ENCODE results near the gene FOXR1. TPM values are rescaled to one million over a fixed set of nuclear protein-coding genes. Genes with fewer than 3 reads are reported as not detected.

The FOXR1 gene
- total and polyA plus RNA-seq, 2 of the 8 experiments (the other 6 are each of a cell fraction or from before 2014, with no cell fraction given): not detected

GRCh38 chr11:118928101-118928869 lies 43.3 kb upstream of the FOXR1 start:
- peaks cover 13% of the 10 kb centered on the region for H3K23me2 ChIP-seq (ENCODE audit: low read depth, low read length)
- no peak for FAIRE-seq
- peaks cover 0 to 6% (median 0%) of the 10 kb centered on the region in 4 experiments; a peak in 3 of 7 replicates for H3K27me3 ChIP-seq (replicated peaks in 1 of 4; ENCODE audit: control insufficient read depth in 3 of 4, extremely low read depth in 1 of 4, insufficient read depth in 3 of 4, low read length in 3 of 4)
- peaks cover 13 to 19% of the 10 kb centered on the region in 2 experiments for H4K20me1 ChIP-seq (replicated peaks in 1 of 2; ENCODE audit: control insufficient read depth in 1 of 2, insufficient read depth in 2 of 2, low read length in 2 of 2)
- no peak overlapping the region for H2AFZ ChIP-seq (ENCODE audit: low read length)
- peaks cover 20 to 21% of the 10 kb centered on the region in 2 experiments for H3K79me2 ChIP-seq (ENCODE audit: control insufficient read depth in 1 of 2, insufficient read depth in 2 of 2, low read length in 2 of 2)
- H2BK5ac ChIP-seq (ENCODE audit: low read depth, low read length): peak overlapping the region; percentile 88; the same call in 1 of the 2 replicates
- CTCF ChIA-PET (ENCODE audit: partially characterized antibody): interaction anchor here (0.5 to 7.3 kb wide), 21 partner anchors 8 to 335 kb away, joined by 3 to 100 read pairs (median 3); partner anchors contain the start of genes DDX6 and UPK2
- H3K4me3 ChIP-seq (ENCODE audit: extremely low read depth in 1 of 4, insufficient read depth in 2 of 4, low read depth in 3 of 4, low read length in 4 of 4): peak overlapping the region; percentile 86 to 95 (median 88)
- peaks cover 7 to 31% (median 20%) of the 10 kb centered on the region in 4 experiments for H3K4me1 ChIP-seq (replicated peaks in 1 of 4; ENCODE audit: control insufficient read depth in 3 of 4, insufficient read depth in 4 of 4, low read length in 3 of 4)
- POLR2A ChIA-PET (ENCODE audit: partially characterized antibody): interaction anchor here (0.6 to 3.4 kb wide), 4 partner anchors 11 to 395 kb away, joined by 3 to 12 read pairs (median 4); partner anchors contain the start of gene DDX6
- no peak overlapping the region for H2AK5ac ChIP-seq (ENCODE audit: low read depth, low read length)
- H4K8ac ChIP-seq (ENCODE audit: extremely low read depth, insufficient read depth, low read length): peak overlapping the region; percentile 90; the same call in 1 of the 2 replicates
- H3K9ac ChIP-seq (replicated peaks in 1 of 4; ENCODE audit: extremely low read depth in 1 of 4, low read depth in 3 of 4, low read length in 3 of 4): no peak overlapping the region
- H4K5ac ChIP-seq (ENCODE audit: insufficient read length, low read depth, low read length): peak overlapping the region; percentile 34
- no peak overlapping the region for H3K14ac ChIP-seq (ENCODE audit: insufficient read length)
- no peaks in the 10 kb centered on the region for H3K36me3 ChIP-seq (ENCODE audit: control insufficient read depth in 2 of 4, insufficient read depth in 4 of 4, low read length in 3 of 4)
- no peak overlapping the region for H4K91ac ChIP-seq (replicated peaks; ENCODE audit: insufficient read length, low read length)
- H3K4me2 ChIP-seq (ENCODE audit: insufficient read depth in 1 of 2, low read depth in 2 of 2, low read length in 2 of 2): peak overlapping the region; percentile 57 to 95
- no peaks in the 10 kb centered on the region for H3K9me3 ChIP-seq (ENCODE audit: insufficient read depth in 2 of 2, low read depth in 1 of 2, low read length in 1 of 2)
- peak overlapping the region; percentile 98; the same call in 1 of the 2 replicates for H2BK15ac ChIP-seq (ENCODE audit: low read length)
- peak overlapping the region; percentile 81 for H3K18ac ChIP-seq (ENCODE audit: extremely low read depth, low read length)
- H3K23ac ChIP-seq (ENCODE audit: insufficient read length): no peak overlapping the region
- H3K4ac ChIP-seq (replicated peaks; ENCODE audit: insufficient read length, low read depth, low read length): no peak overlapping the region
- peak in 1 of 2 experiments; percentile 99 for DNase-seq (ENCODE audit: low read depth in 1 of 2, low spot score in 2 of 2)
- H2BK120ac ChIP-seq (replicated peaks; ENCODE audit: low read depth, low read length): no peak overlapping the region
- H3K56ac ChIP-seq (replicated peaks; ENCODE audit: insufficient read length, low read depth, low read length): peak overlapping the region; percentile 72
- peak overlapping the region; percentile 75; the same call in 1 of the 2 replicates for H2BK12ac ChIP-seq (ENCODE audit: low read depth, low read length)
- H3K79me1 ChIP-seq (ENCODE audit: low read depth, low read length): peaks cover 15% of the 10 kb centered on the region
- 3% methylated on average over 32 of the region's 32 CpGs; no CpG with 5 or more reads in 1 of the 2 experiments for WGBS, 2 experiments (ENCODE audit: extremely low coverage in 1 of 2, insufficient coverage in 1 of 2, insufficient read length in 1 of 2, insufficient replicate concordance in 2 of 2, low coverage in 1 of 2, low lambda C conversion rate in 2 of 2, missing lambda C conversion rate in 1 of 2)
- H3K27ac ChIP-seq (ENCODE audit: low read depth, low read length): no peak overlapping the region
- H2BK20ac ChIP-seq (ENCODE audit: low read length): 0 out of 2 replicates have a peak overlapping the region, but pooled peaks have one; percentile 80
- TF ChIP-seq TBP (IDR thresholded peaks at IDR 0.05; ENCODE audit: low read depth, low read length): no peak

Measured in H1 (cell line).